Bronchial epithelial cell (primary cell): ENCODE measurements around the gene CD226. TPM values are rescaled to one million over a fixed set of nuclear protein-coding genes. Genes with fewer than 3 reads are reported as not detected.
"Not testable (repeated sequence)": the region's sequence is repeated elsewhere in the genome, so short reads cannot be mapped to it uniquely, and the experiment has no call there.

Experiments
- DNase-seq: peaks from one replicate; pipeline ENCODE4 v3.0.0-alpha.2; 2010; ENCODE audit warnings: low read depth
- FAIRE-seq: peaks from 2 replicates; lab custom pipeline; 2011; peaks lifted over from hg19 to GRCh38; lab: Jason Lieb, UNC
- H3K27me3 ChIP-seq: 2 replicates; pipeline ENCODE4 v1.5.1; 2011; ENCODE audit warnings: low read length; ENCODE audit not compliant: control insufficient read depth, insufficient read depth
- H3K36me3 ChIP-seq: 2 replicates; pipeline ENCODE4 v1.5.1; 2011; ENCODE audit warnings: low read length; ENCODE audit not compliant: control insufficient read depth, insufficient read depth
- H3K4me3 ChIP-seq: 2 replicates; pipeline ENCODE4 v1.5.1; 2011; ENCODE audit warnings: mild to moderate bottlenecking, low read depth, low read length, control low read depth
- total RNA-seq: library from RNA; depleted of rRNA; stranded (reverse); fragments of >200 nt; gene quantifications from 2 replicates; pipeline ENCODE4 v1.2.1, GENCODE V29; 2014
- TF ChIP-seq, protein P1 (sequence below): IDR thresholded peaks from 2 replicates; pipeline ENCODE4 v1.5.1; 2011; ENCODE audit warnings: mild to moderate bottlenecking, moderate library complexity, low read length, control low read depth, inconsistent platforms; ENCODE audit not compliant: insufficient read depth, severe bottlenecking

Gene CD226
- total RNA-seq, 1 donor from 2014 or later: 0.53 TPM

DNA sequence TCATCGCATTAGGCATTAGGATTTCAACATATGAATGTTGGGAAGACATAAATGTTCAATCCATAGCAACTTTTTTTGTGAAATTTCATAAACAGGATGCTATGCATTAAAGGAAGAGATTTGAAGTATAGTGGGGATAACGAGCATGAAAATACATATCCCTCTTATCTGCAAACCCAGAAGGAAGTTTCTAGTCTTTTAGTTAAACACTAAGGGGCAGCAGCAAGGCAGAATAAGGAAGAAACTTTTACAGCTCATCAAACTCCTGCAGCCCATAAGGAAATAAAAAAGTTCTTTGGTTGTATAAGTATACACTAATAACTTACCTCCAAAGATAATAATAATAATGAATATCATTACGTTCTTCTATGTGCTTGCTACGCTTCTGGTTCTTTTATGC, 81.5 kb downstream of the CD226 start:
- FAIRE-seq: no peak

GRCh38 chr18:69865776-69866175, 81.9 kb downstream of the CD226 start:
- DNase-seq (no peak), FAIRE-seq (no peak)
- no peaks in the 10 kb centered on the region for H3K36me3 ChIP-seq
- H3K27me3 ChIP-seq: no peaks in the 10 kb centered on the region
- TF ChIP-seq, protein P1, sequence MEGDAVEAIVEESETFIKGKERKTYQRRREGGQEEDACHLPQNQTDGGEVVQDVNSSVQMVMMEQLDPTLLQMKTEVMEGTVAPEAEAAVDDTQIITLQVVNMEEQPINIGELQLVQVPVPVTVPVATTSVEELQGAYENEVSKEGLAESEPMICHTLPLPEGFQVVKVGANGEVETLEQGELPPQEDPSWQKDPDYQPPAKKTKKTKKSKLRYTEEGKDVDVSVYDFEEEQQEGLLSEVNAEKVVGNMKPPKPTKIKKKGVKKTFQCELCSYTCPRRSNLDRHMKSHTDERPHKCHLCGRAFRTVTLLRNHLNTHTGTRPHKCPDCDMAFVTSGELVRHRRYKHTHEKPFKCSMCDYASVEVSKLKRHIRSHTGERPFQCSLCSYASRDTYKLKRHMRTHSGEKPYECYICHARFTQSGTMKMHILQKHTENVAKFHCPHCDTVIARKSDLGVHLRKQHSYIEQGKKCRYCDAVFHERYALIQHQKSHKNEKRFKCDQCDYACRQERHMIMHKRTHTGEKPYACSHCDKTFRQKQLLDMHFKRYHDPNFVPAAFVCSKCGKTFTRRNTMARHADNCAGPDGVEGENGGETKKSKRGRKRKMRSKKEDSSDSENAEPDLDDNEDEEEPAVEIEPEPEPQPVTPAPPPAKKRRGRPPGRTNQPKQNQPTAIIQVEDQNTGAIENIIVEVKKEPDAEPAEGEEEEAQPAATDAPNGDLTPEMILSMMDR: no peak
- no peak overlapping the region for H3K4me3 ChIP-seq

More for the DNA sequence above, 81.5 kb downstream of the CD226 start:
- H3K4me3 ChIP-seq: no peak overlapping the region
- DNase-seq: no peak
- TF ChIP-seq, protein P1: no peak
- H3K27me3 ChIP-seq: no peaks in the 10 kb centered on the region
- H3K36me3 ChIP-seq: no peaks in the 10 kb centered on the region

GRCh38 chr18:69864802-69865201, 82.9 kb downstream of the CD226 start:
- peak; percentile 11 for DNase-seq
- FAIRE-seq: not testable (repeated sequence)

GRCh38 chr18:69858897-69859296, 88.8 kb downstream of the CD226 start:
- TF ChIP-seq, protein P1: no peak
- Histone ChIP-seq H3K4me3 (no peak overlapping the region), H3K36me3 (no peaks in the 10 kb centered on the region), H3K27me3 (no peaks in the 10 kb centered on the region)
- FAIRE-seq: no peak
- DNase-seq: no peak

More at GRCh38 chr18:69864802-69865201, 82.9 kb downstream of the CD226 start:
- H3K4me3 ChIP-seq, H3K36me3 ChIP-seq, H3K27me3 ChIP-seq: not testable (repeated sequence)

DNA sequence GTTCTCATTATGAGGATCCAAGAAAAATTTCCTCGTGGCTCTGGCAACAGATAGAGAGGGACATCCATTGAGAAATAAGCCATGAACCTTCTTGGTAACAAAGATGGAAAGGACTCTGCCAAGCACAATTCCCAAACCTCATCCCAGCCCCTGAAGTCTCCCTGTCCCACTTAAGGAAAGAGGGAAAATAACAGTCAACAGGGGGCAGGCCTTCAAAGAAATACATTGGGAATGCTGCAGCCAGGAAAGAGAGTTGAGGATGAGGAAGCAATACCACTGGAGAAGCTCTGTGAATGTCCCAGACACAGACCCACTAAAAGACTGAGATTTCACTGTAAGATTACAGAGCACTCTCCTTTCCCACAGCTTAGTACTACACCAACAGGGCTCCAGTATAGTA, 93.2 kb downstream of the CD226 start:
- no peaks in the 10 kb centered on the region for H3K27me3 ChIP-seq
- no peak for DNase-seq
- no peak for FAIRE-seq
- no peak overlapping the region for H3K4me3 ChIP-seq
- no peaks in the 10 kb centered on the region for H3K36me3 ChIP-seq
- TF ChIP-seq, protein P1: no peak

DNA sequence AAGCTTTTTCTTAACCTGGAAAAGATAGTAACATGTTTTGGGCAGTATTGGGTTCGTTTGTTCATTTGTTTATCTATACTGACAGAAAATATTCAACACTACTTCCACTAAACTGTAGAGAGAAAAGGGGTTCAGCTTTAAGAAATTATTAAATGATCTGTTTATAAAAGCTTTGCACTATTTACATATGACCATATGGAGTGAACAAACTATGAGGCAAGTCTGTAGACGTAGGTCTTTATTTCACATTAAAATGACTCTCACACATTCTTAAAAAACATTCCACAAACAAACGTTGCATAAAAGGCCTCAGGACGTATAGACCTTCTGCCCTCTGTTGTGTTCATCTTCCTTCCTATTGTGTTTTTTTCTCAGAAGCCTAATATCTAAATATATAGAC, 94.6 kb downstream of the CD226 start:
- no peak overlapping the region for H3K4me3 ChIP-seq
- TF ChIP-seq, protein P1: no peak
- no peaks in the 10 kb centered on the region for H3K36me3 ChIP-seq
- DNase-seq (no peak), FAIRE-seq (no peak)
- H3K27me3 ChIP-seq: no peaks in the 10 kb centered on the region
